IPS-11a (cell line): ENCODE measurements around the gene ARL14EP.

Source experiments
- H3K4me3 ChIP-seq: one replicate; pipeline ENCODE4 v1.5.1; 2013; ENCODE audit warnings: low read depth, low read length, control low read depth

The ARL14EP gene

DNA sequence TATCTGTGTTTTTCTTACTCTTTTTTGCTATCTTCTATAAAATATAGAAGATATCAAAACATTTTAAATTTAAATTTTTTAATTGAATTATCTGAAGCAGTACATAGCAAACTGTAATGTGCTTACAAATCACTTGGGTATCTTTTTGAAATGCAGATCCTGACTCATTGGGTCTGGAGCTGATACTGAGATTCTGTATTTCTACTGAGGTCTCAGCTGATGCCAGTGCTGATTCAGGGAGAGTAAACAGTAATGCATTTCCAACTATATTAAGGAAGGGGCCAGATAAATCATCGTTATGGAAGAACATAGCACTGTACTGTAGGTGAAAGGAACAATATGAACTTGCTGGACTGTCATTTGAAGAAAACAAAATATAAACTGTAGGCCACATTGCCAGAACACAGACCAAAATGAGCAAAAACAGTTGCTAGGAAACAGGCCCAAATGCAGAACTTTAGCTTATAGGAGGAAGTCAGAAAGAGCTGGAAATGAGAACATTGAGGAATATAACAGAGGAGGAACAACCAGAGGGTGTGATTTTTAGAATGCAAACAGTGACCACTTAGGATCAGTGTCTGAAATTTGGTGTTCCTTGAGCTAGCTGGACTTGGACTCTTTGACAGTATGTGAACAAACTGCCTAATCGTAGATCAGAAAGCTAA is 3.3 kb downstream of the ARL14EP start:
- H3K4me3 ChIP-seq, result no peak overlapping the region

DNA sequence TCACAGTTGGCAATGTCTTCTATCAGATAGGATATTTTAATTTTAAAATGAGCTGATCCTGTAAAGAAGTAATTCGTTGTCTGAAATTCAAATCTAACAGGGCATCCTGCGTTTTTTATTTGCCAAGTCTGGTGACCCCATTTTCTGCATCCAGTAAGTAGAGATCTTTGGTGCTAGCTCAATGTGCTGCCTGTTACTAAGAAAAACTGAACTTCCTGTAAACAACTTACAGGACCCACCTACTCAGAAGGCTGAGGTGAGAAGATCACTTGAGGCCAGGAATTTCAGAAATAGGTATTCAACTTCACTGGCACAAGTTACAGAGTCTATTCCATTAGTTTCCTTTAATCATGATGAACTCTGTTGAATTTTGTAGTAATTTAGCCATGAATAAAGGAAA is 4.0 kb downstream of the ARL14EP start:
- H3K4me3 ChIP-seq, result no peak overlapping the region

DNA sequence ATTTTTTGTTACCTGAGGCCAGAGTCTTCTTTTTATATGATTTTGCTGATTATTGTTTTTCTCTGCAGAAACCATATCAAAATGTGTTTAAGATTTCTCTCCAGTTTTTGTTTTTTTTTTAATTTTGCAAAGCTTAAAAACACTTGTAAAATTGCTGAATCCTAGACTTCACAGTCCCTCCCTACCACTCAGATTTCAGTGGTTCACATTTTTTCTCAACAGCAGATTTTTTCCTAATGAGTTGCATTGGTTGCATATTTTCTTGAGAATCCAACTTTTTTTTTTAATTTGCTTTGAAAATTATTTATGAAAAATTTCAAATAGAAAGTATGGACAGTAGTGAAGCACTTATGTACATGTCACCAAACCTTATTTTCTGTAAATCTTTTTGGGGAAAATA is 5.8 kb downstream of the ARL14EP start:
- H3K4me3 ChIP-seq, result no peak overlapping the region

DNA sequence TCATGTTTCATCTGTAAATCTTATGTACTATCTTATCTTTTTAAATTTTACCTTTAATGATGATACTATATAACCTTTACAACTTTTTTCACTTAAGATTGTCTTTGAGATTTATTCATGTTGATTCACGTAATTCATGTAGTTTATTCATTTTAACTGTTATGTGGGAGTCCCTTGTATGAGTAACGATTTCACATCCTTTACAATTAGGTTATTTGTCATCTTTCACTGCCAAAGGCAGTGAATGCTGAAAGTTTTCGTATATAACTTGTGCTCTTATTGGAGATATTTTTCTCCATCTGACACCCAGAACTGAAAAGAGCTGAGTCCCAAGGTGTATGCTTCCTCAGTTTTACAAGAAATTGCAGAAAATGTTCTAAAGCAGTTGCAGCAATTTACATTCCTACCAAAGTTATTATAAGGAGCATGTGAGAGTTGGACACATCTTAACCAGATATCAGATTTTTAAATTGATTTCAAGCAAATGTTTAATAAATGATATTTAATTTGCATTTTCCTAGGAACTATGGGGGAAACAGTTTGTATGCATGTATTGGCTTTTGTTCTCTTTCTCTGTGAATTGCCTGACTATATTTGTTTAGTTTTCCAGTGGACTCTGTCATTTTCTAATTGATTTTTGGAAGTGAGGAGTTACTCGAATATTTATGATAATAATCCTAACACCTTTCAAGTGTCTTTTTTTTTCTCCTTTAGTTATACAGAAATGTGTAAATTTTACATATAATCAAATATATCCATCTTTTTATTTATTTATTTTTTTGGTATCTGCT is 6.4 kb downstream of the ARL14EP start:
- no peak overlapping the region for H3K4me3 ChIP-seq

DNA sequence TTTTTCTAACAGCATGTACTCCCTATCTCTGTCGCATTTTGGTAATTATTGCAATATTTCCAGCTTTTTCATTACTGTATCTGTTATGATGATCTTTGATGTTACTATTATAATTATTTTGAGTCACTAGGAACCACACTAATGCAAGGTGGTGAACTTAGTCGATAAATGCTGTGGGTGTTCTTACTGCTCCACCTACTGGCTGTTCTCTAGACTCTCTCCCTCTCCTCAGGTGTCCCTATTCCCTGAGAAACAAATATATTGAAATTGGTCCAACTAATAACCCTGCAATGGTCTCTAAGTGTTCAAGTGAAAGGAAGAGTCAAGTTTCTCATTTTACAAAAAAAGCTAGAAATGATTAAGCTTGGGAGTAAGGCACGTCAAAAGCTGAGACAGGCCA is 10.5 kb downstream of the ARL14EP start:
- no peak overlapping the region for H3K4me3 ChIP-seq

DNA sequence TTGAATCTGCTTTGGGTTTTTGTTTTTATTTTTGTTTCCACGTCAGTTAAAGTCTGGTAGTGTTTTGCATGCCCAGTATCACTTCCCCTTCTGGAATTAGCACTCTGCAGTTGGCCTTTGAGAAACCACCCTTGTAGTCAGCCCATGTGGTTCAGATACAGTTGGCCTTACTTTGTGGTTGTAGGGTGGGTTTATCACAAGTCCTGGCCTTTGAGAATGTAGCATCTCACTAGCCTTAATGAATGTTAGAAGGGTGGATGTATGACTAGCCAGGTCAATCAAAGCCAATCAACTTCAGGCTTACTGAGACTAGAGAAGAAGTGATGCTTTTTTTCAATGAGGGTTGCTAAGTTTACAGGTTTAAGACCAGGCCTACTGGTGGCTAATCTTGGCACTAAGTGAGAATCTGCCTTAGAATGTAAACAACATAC is 19.8 kb downstream of the ARL14EP start:
- H3K4me3 ChIP-seq, result no peak overlapping the region

DNA sequence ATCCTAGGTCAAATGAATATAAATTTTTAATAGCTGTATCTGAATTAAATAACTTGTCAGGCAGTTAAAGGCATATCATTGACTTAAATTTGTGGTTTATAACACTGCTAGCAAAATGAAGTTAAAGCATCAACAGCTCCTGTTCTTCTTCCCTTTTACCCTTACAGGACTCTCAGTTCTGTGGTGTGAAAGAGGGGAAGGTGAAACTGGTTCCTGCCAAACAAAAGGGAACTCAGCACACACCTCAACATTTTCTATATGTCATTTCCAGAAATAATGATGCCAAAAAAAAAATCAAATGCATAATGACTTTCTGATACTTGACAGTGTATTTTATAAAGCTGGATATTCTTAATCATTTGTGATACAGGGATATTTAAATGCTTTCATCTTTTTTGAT is 21.2 kb downstream of the ARL14EP start:
- no peak overlapping the region for H3K4me3 ChIP-seq

DNA sequence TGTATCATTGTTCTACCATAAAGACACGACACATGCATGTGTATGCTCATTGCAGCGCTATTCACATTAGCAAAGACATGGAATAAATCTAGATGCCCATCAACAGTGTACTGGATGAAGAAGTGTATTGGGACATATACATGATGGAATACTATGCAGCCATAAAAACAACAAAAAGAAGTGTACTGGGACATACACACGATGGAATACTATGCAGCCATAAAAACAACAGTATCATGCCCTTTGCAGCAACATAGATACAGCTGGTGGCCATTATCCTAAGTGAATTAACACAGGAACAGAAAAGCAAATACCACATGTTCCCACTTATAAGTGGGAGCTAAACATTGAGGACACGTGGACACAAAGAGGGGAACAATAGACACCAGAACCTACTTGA is 22.7 kb downstream of the ARL14EP start:
- no peak overlapping the region for H3K4me3 ChIP-seq

DNA sequence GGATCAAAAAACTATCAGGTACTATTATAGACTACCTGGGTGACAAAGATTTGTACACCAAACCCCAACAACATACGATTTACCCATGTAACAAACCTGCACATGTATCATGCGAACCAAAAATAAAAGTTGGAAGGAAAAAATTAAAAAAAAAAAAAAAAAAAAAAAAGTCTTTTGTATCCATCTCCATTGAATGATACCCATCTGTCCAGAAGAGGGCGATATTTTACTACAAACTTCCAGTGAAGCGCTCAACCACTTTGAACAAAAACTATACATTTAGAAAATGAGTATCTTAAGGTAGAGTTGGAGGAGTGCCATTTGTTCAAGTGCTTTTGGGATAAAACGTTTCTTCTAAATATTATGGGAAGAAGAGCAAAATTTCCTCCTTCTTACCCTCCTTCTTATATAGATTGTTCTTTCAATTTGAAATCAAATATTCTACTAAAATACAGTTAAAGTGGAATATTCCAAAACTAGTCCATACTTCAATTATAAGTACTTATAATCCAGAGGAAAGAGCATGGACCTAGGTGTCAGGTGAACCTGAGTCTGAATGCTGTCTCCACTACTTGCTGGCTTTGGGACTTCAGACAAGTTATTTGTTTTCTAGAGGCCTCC is 23.3 kb downstream of the ARL14EP start:
- H3K4me3 ChIP-seq, result no peak overlapping the region

DNA sequence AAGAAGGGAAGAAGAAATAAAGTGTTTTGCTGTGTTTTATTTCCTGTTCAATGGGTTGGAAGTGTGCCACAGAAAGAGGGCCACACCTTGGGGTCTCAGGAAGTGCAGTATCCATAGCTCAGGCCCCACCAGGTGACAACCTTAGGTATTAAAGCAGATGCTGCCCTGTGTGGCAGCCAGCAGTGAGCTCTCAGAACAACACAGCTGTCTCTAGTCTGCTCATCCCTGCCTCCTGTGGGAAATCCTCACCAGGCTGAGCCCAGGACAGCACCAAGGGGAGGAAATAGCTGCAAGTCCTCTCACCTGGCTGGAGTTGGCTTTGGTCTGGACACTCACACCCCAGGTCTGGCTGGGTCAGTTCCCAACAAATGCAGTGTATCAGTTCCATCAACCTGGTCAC is 25.1 kb downstream of the ARL14EP start:
- H3K4me3 ChIP-seq, result no peak overlapping the region

DNA sequence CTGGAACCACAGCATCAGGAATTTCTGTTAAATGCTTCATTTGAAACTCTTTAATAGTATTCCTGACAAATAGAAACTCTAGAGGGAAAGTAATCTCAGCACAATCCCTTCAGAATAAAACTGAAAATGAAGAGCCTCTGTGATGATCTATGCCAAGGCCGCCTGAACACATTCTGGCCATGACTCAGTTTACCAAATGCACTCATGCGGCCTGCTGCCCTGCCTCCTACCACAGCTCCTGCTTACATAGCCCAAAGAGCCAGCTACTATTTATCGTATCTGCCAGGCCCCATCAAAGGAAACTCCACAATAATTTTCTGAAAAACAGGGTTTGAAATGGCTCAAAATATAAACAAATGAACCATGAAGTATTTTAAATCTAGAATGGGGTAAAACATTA is 27.0 kb downstream of the ARL14EP start:
- H3K4me3 ChIP-seq, result no peak overlapping the region

DNA sequence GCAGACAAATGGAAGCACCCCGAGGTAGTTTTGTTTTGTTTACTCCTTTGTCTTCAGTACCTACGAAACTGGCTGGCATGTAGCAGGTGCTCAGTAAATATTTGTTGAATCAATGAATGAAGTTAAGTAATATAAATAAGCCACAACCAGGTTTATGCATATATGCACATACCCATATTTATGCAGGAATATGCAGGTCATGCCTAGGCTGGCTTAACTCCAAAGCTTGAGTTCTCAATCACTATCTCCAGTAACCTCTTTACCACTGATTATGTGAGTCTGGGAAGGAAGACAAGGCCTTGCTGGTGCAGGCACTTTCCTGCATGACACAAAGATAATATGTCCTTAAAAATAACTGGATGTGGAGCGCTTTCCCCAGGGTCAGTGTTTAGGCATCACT is 27.5 kb downstream of the ARL14EP start:
- H3K4me3 ChIP-seq, result no peak overlapping the region

DNA sequence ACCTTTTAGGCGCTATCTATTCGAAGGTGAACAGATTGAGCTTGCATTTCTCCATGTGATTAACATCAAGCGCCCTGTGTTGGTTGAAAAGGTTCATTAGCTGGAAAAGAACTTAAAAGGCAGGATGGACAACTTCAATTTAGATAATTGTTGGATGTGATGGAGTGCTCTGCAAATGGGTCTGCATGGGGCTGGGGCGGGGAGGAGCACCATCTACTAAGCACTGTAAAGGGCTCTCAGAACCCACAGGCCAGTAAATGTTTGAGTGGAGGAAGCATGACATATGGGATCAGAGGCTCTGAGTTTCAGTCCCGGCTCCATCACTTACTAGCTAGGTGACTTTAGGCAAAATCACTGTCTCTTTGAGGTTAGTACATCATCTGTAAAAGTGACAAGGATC is 28.2 kb downstream of the ARL14EP start:
- H3K4me3 ChIP-seq, result no peak overlapping the region

DNA sequence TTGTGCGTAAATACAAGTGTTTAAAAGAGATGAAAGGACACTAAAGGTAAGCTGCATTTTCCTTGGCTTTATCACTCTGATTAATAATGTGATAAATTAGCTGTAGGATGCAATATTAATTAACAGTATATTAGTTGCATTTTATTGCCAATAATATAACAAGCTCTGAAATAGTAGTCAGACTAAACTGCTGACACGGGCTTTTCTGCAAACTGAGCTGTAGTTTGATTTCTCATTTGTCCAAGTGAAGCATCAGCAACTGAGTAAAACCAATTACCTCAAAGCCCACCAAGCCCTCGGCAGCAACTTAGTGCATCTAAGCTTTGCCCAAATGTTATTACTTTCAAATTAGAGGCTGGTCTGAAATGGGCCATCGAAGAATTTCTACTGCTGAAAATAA is 33.5 kb downstream of the ARL14EP start:
- no peak overlapping the region for H3K4me3 ChIP-seq

DNA sequence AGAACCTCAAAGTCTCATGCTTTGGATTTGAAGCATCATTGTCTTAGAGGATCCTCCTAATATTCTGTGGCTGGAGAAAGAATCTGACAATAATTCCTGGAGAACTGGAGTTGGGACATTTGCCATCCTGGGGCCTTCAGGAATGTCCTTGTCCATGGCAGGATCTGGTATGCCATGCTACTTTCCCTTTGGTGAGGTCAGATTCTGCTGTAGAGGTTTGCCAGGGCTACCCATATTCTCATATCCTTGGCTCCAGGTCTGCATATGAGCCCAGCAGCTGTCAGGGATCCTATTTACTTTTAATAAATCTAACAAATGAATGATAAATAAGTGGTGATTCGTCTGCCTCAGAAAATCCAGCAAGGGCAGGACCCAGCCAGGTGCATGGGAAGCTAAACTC is 35.0 kb downstream of the ARL14EP start:
- H3K4me3 ChIP-seq, result no peak overlapping the region

DNA sequence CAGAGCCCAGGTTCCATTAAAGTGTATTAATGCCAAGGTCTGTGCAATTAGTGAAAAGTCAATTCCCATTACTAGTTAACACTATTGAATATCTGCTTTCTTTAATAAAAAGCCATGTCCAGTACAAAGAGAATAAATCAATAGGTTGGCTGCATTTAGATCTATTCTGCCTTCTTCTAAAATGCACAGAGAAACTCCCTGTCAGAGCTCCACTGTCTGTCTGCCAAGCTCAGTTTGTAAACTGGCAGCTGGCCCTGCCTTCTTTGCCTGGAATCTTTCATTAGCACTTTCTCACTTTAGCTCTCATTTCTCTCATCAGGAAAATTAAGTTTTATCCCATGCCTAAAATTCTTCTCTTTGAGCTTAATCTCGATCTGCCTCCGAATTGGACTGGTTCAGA is 35.6 kb downstream of the ARL14EP start:
- H3K4me3 ChIP-seq, result no peak overlapping the region

DNA sequence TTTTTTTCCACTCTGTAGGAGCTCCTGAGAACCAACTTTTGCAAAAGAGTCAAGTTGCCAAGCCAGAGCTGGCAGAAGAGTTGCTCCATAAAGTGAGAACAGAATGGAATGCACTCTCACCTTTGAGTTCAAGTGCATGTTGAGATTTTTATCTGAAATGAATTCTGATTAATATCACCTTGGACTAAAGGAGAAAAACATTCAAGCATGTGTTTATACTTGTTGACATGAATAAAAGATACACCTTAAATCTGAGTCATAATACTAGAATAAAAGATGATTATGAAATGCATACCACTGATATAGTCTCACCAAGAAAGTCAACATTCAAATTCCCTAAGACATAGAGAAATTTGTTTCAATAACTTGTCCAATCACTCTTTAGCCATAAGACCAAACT is 37.8 kb downstream of the ARL14EP start:
- no peak overlapping the region for H3K4me3 ChIP-seq

DNA sequence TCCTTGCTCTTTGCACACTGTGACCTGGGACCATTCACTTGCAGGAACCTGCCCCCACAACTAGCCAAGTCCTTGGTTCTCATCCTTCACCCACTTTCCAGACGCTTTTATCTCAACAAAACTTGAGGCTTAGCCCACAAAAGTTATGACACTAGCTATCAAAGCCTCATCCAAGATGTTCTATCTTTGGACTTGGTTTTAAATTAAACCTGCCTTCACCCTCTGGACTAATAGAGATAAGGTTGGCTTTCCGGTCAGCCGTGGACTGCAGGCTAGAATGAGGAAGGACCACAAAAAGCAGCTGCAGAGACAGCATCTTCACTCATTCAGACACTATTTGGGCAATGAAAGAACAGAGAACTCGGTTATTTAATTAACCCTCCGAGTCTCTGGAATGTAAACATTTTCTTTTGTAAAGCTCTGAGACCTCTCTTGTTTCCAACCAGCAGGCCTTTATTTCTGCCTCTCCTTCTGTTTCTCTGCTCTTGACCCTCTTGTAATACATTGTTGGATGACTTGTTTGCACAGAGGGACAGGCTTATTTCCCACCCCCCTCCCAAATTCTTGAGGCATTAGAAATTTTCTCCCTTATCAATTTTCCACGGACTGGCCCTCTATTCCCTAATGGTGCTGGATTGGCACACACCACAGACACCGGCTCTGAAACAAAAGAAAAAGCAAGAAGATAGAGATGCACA is 41.4 kb downstream of the ARL14EP start:
- no peak overlapping the region for H3K4me3 ChIP-seq

DNA sequence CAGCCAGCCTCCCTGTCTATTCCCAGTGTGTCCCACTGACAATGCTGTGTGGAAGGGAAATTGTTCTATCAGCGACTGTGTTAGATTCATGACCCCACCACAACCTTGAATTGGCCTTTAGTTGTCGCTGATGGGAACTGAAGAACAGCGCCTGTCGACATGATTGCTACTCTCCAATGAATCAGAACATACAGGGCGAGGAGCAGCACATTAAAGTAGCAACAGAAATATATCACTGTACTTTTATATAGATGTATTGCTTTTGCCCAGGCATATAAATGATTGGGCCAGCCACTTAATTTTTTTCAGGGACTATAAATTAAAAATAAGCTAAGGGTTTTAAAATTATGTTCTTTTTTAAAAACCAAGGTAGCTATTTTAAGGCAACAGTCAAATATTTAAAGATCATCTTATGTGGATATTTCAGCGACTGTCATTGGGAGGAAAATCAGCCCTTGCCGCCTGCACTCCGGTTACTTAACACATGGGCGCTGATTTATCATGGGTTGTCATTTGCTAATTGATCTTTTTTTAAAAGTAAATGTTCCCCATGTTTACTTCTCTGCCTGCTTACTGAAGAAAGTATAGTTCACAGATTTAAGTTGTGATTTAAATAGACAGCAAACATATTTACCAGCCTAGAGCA is 42.1 kb downstream of the ARL14EP start:
- no peak overlapping the region for H3K4me3 ChIP-seq

DNA sequence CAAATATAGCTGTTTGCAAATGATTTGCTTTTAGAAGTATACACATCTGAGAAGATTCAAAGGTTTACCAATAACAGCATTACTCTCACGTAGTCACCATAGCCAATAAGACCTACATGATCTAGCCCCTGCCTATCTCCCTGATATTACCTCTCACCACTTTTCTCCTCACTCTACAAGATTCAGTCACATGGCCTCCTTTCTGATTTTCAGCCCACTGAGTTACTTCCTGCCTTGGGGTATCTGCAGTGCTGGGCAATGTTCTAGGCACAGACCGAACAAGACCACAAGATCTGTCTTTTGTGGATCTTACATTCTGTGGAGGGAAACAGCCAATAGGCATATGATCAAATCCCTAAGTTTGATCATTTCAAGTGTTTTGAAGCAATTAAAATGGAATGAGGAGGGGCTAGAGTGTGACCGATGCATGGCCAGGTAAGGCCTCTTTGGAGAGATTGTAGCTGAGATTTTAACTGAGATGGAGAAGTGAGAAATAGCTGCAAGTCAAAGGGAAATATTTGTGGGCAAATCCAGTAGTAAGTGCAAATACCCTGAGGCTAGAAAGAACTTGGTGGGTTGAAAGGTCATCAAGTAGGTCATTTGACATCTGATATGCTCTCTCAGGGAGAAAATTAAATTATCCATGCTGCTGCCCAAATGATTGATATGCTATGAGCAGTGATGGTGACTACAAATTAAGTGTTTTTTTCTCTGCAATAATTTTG is 43.1 kb downstream of the ARL14EP start:
- H3K4me3 ChIP-seq, result no peak overlapping the region

DNA sequence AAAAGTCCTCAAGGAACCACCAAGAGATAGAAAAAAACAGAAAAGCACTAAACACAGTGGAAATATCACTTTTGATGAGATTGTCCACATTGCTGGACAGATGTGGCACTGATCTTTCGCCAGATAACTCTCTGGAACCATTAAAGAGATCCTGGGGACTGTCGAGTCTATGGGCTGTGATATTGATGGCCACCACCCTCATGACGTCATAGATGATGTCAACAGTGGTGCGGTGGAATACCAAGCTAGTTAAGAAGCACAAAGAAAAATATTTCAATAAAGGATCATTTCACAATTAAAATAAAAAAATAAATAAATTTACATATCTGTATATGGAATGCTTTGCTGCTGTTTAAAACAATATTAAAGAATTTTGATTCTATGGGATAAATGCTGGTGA is 45.5 kb downstream of the ARL14EP start:
- no peak overlapping the region for H3K4me3 ChIP-seq
